ENCODE measurements around the gene MSL3. TPM values are rescaled to one million over a fixed set of nuclear protein-coding genes. Genes with fewer than 3 reads are reported as not detected.

Gene MSL3
- total RNA-seq, 2 donors from 2014 or later = 10.5 to 11.2 TPM

DNA sequence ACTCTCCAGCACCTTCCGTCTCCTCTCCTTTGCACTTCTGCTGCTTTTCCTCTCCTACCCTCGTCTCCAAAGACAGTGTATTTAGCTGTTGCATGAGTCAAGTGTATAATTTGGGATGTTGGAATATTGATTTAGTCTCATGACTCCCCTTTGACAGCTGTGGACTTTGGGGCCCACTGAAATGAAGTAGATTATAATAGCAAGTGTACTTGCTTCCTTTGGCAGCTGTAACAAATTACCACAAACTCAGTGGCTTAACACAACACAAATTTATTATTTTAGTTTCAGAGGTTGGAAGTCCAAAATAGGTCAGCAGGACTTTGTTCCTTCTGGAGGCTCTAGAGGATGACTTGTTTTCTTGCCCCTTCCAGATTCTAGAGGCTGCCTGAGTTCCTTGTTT lies 29.5 kb upstream of the MSL3 start:
- TF ChIP-seq, protein P1, sequence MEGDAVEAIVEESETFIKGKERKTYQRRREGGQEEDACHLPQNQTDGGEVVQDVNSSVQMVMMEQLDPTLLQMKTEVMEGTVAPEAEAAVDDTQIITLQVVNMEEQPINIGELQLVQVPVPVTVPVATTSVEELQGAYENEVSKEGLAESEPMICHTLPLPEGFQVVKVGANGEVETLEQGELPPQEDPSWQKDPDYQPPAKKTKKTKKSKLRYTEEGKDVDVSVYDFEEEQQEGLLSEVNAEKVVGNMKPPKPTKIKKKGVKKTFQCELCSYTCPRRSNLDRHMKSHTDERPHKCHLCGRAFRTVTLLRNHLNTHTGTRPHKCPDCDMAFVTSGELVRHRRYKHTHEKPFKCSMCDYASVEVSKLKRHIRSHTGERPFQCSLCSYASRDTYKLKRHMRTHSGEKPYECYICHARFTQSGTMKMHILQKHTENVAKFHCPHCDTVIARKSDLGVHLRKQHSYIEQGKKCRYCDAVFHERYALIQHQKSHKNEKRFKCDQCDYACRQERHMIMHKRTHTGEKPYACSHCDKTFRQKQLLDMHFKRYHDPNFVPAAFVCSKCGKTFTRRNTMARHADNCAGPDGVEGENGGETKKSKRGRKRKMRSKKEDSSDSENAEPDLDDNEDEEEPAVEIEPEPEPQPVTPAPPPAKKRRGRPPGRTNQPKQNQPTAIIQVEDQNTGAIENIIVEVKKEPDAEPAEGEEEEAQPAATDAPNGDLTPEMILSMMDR (IDR thresholded peaks at IDR 0.05) = no peak
- TF ChIP-seq POLR2A (IDR thresholded peaks at IDR 0.05) = no peak
- no peak for DNase-seq
- ATAC-seq = no peak
- Histone ChIP-seq H3K27ac (no peak overlapping the region), H3K4me1 (no peaks in the 10 kb centered on the region), H3K9me3 (no peaks in the 10 kb centered on the region), H3K36me3 (replicated peaks in 1 of 2; ENCODE audit: insufficient read depth in 1 of 2, low read depth in 2 of 2) (no peaks in the 10 kb centered on the region), H3K27me3 (no peaks in the 10 kb centered on the region), H3K4me3 (no peak overlapping the region)
- intact Hi-C loops (cut with DNase I) = no loop called here
- WGBS, 2 donors = 48 to 64% methylated on average over 2 of the region's 2 CpGs

DNA sequence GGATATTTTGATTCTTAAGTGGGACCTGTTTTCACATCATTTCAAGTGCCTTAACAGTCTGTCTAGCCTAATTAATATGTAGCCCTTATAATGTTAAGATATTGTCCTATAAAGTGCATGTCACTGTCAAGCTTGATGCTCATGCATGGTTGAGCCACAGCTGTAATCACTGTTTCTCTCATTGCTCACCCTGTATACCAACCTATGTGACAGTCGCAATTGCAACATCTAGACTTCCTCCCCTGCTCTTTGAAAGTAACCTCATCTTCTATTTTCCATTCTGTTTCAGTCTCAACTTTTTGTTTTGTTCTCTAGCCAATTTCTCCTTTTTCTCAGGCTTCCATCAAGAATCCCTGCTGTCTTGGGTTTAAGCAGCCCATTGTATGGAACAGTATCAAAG lies 24.4 kb upstream of the MSL3 start:
- Histone ChIP-seq H3K36me3 (replicated peaks in 1 of 2; ENCODE audit: insufficient read depth in 1 of 2, low read depth in 2 of 2) (no peaks in the 10 kb centered on the region), H3K27ac (no peak overlapping the region), H3K4me1 (no peaks in the 10 kb centered on the region), H3K27me3 (no peaks in the 10 kb centered on the region), H3K9me3 (no peaks in the 10 kb centered on the region), H3K4me3 (no peak overlapping the region)
- WGBS, 2 donors = 50 to 61% methylated on average over 1 of the region's 1 CpG
- TF ChIP-seq, protein P1 (IDR thresholded peaks at IDR 0.05) = no peak
- no peak for TF ChIP-seq POLR2A (IDR thresholded peaks at IDR 0.05)
- intact Hi-C loops (cut with DNase I) = no loop called here
- ATAC-seq (no peak), DNase-seq (no peak)

DNA sequence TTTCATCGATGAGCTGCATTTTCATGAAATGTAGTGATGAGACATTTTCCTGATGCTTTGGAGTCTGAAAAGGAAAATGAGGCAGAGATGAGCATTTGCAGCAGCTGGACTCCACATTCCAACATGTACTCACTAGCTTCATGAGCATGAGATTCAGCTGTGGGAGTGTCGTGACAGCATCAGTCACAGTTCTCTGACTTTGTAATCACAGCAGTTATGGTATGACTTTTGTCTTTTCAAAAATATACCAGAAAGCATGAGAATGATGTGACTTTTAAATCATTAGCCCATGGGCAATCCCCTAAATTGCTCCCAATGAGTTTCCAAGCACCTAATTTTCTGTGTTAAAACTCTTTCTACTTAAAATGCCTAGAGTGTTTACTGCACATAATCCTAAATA lies 18.3 kb upstream of the MSL3 start:
- intact Hi-C loops (cut with DNase I) = no loop called here
- ATAC-seq (no peak), DNase-seq (no peak)
- no peaks in the 10 kb centered on the region for H3K4me1 ChIP-seq
- no peak overlapping the region for H3K27ac ChIP-seq
- H3K9me3 ChIP-seq = no peaks in the 10 kb centered on the region
- no peaks in the 10 kb centered on the region for H3K36me3 ChIP-seq (replicated peaks in 1 of 2; ENCODE audit: insufficient read depth in 1 of 2, low read depth in 2 of 2)
- no peak overlapping the region for H3K4me3 ChIP-seq
- H3K27me3 ChIP-seq = no peaks in the 10 kb centered on the region
- no peak for TF ChIP-seq POLR2A (IDR thresholded peaks at IDR 0.05)
- TF ChIP-seq, protein P1 (IDR thresholded peaks at IDR 0.05) = no peak
- 65 to 88% methylated on average over 2 of the region's 2 CpGs for WGBS, 2 donors

DNA sequence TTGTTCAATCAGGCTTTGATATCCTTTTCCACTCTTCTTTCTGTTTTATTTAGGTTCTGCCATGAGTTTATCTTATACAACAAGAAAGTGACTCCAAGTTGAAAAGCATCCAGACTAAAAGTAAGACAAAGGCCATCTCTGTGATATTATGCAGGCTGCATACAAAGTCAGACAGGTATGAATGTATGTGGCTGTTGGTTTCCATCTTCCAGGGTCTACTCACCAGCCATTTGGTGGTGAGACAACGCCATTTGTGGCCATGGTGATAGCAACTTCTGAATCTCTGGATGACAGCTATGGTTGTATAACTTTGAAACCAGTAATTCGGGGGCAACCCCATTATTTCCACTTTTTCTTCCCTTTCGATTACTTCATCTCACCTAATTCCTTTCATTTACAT lies 17.2 kb upstream of the MSL3 start:
- DNase-seq (no peak), ATAC-seq (no peak)
- H3K27me3 ChIP-seq = no peaks in the 10 kb centered on the region
- WGBS, 2 donors = 62 to 71% methylated on average over 3 of the region's 3 CpGs
- H3K27ac ChIP-seq = no peak overlapping the region
- intact Hi-C loops (cut with DNase I) = no loop called here
- H3K4me3 ChIP-seq = no peak overlapping the region
- H3K36me3 ChIP-seq (replicated peaks in 1 of 2; ENCODE audit: insufficient read depth in 1 of 2, low read depth in 2 of 2) = no peaks in the 10 kb centered on the region
- no peaks in the 10 kb centered on the region for H3K9me3 ChIP-seq
- H3K4me1 ChIP-seq = no peaks in the 10 kb centered on the region
- TF ChIP-seq, protein P1 (IDR thresholded peaks at IDR 0.05) = no peak
- TF ChIP-seq POLR2A (IDR thresholded peaks at IDR 0.05) = no peak

DNA sequence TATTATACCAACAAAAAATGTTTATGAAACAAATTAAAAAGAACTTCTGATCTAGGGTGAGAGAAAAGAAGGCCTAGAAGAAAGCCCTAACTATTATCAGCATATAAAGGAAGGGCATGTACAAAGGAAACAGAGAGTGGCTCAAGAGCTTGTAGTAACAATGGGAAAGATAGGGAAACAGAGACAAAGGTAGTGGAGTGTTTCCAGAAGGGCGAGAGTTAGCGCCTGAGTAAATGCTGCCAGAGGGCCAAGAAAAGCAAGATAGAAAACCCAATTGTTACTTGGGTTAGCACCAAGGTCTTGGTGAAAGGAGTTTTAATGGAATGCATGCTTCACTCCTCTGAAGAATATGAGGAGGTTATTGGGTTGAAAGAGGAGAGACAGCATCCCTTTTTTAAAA lies 16.5 kb upstream of the MSL3 start:
- intact Hi-C loops (cut with DNase I) = no loop called here
- no peaks in the 10 kb centered on the region for H3K36me3 ChIP-seq (replicated peaks in 1 of 2; ENCODE audit: insufficient read depth in 1 of 2, low read depth in 2 of 2)
- DNase-seq (no peak), ATAC-seq (no peak)
- H3K27me3 ChIP-seq = no peaks in the 10 kb centered on the region
- H3K4me1 ChIP-seq = no peaks in the 10 kb centered on the region
- TF ChIP-seq, protein P1 (IDR thresholded peaks at IDR 0.05) = no peak
- TF ChIP-seq POLR2A (IDR thresholded peaks at IDR 0.05) = no peak
- no peak overlapping the region for H3K27ac ChIP-seq
- no peaks in the 10 kb centered on the region for H3K9me3 ChIP-seq
- H3K4me3 ChIP-seq = no peak overlapping the region
- 37 to 61% methylated on average over 2 of the region's 2 CpGs for WGBS, 2 donors
